ENCODE results near the gene CUL1.
A peak's percentile ranks its signal among the peaks of the same experiment; 100 is the strongest.

CUL1 gene

GRCh38 chr7:148821422-148821821 is 122.7 kb downstream of the CUL1 start:
- H3K9ac ChIP-seq (ENCODE audit: low read depth, low read length) = no peak overlapping the region
- H4K20me1 ChIP-seq (ENCODE audit: insufficient read depth, low read length) = peaks cover 8% of the 10 kb centered on the region; the same call in 1 of the 2 replicates
- peaks cover 44% of the 10 kb centered on the region for H3K79me2 ChIP-seq (ENCODE audit: insufficient read depth, low read length)
- H3K9me3 ChIP-seq (ENCODE audit: insufficient read depth, low read length, severe bottlenecking) = no peaks in the 10 kb centered on the region
- no peak for DNase-seq
- H3K27me3 ChIP-seq (ENCODE audit: insufficient read depth, low read length, poor library complexity) = no peaks in the 10 kb centered on the region
- ATAC-seq (ENCODE audit: insufficient read depth, low read depth) = peak; percentile 22; the same call in 1 of the 3 replicates
- H3K27ac ChIP-seq (ENCODE audit: low read length) = no peak overlapping the region
- no peak overlapping the region for H3K4me2 ChIP-seq (ENCODE audit: insufficient read depth, low read length)
- TF ChIP-seq EZH2 (IDR thresholded peaks at IDR 0.05; ENCODE audit: borderline replicate concordance, low read depth, low read length, severe bottlenecking) (no peak), CTCF (IDR thresholded peaks at IDR 0.05; ENCODE audit: borderline replicate concordance, extremely low read depth, low read length, poor library complexity, severe bottlenecking) (no peak)
- no peaks in the 10 kb centered on the region for H3K4me1 ChIP-seq (ENCODE audit: insufficient read depth, low read length)
- peaks cover 84% of the 10 kb centered on the region for H3K36me3 ChIP-seq (ENCODE audit: insufficient read depth, low read length)
- H3K4me3 ChIP-seq (ENCODE audit: low read depth in 1 of 2, low read length in 2 of 2) = no peak overlapping the region
- no peak overlapping the region for H2AFZ ChIP-seq (ENCODE audit: low read depth, low read length)

GRCh38 chr7:148824864-148825263 is 126.2 kb downstream of the CUL1 start:
- no peak for ATAC-seq (ENCODE audit: insufficient read depth, low read depth)
- peaks cover 84% of the 10 kb centered on the region for H3K36me3 ChIP-seq (ENCODE audit: insufficient read depth, low read length)
- H3K9me3 ChIP-seq (ENCODE audit: insufficient read depth, low read length, severe bottlenecking) = no peaks in the 10 kb centered on the region
- no peaks in the 10 kb centered on the region for H3K27me3 ChIP-seq (ENCODE audit: insufficient read depth, low read length, poor library complexity)
- no peak overlapping the region for H3K4me3 ChIP-seq (ENCODE audit: low read depth in 1 of 2, low read length in 2 of 2)
- no peak overlapping the region for H2AFZ ChIP-seq (ENCODE audit: low read depth, low read length)
- no peak for DNase-seq
- no peak overlapping the region for H3K27ac ChIP-seq (ENCODE audit: low read length)
- TF ChIP-seq EZH2 (IDR thresholded peaks at IDR 0.05; ENCODE audit: borderline replicate concordance, low read depth, low read length, severe bottlenecking) (no peak), CTCF (IDR thresholded peaks at IDR 0.05; ENCODE audit: borderline replicate concordance, extremely low read depth, low read length, poor library complexity, severe bottlenecking) (no peak)
- H3K4me1 ChIP-seq (ENCODE audit: insufficient read depth, low read length) = no peaks in the 10 kb centered on the region
- peaks cover 11% of the 10 kb centered on the region; the same call in 1 of the 2 replicates for H4K20me1 ChIP-seq (ENCODE audit: insufficient read depth, low read length)
- no peak overlapping the region for H3K9ac ChIP-seq (ENCODE audit: low read depth, low read length)
- no peak overlapping the region for H3K4me2 ChIP-seq (ENCODE audit: insufficient read depth, low read length)
- H3K79me2 ChIP-seq (ENCODE audit: insufficient read depth, low read length) = peaks cover 59% of the 10 kb centered on the region

GRCh38 chr7:148825338-148825737 is 126.6 kb downstream of the CUL1 start:
- no peaks in the 10 kb centered on the region for H3K9me3 ChIP-seq (ENCODE audit: insufficient read depth, low read length, severe bottlenecking)
- H4K20me1 ChIP-seq (ENCODE audit: insufficient read depth, low read length) = peaks cover 16% of the 10 kb centered on the region; the same call in 1 of the 2 replicates
- H2AFZ ChIP-seq (ENCODE audit: low read depth, low read length) = no peak overlapping the region
- H3K27me3 ChIP-seq (ENCODE audit: insufficient read depth, low read length, poor library complexity) = no peaks in the 10 kb centered on the region
- no peak overlapping the region for H3K4me2 ChIP-seq (ENCODE audit: insufficient read depth, low read length)
- no peak overlapping the region for H3K9ac ChIP-seq (ENCODE audit: low read depth, low read length)
- ATAC-seq (ENCODE audit: insufficient read depth, low read depth) = no peak
- H3K36me3 ChIP-seq (ENCODE audit: insufficient read depth, low read length) = peaks cover 84% of the 10 kb centered on the region
- H3K4me3 ChIP-seq (ENCODE audit: low read depth in 1 of 2, low read length in 2 of 2) = no peak overlapping the region
- no peak overlapping the region for H3K27ac ChIP-seq (ENCODE audit: low read length)
- TF ChIP-seq EZH2 (IDR thresholded peaks at IDR 0.05; ENCODE audit: borderline replicate concordance, low read depth, low read length, severe bottlenecking) = no peak
- TF ChIP-seq CTCF (IDR thresholded peaks at IDR 0.05; ENCODE audit: borderline replicate concordance, extremely low read depth, low read length, poor library complexity, severe bottlenecking) = no peak
- no peaks in the 10 kb centered on the region for H3K4me1 ChIP-seq (ENCODE audit: insufficient read depth, low read length)
- H3K79me2 ChIP-seq (ENCODE audit: insufficient read depth, low read length) = peaks cover 64% of the 10 kb centered on the region
- no peak for DNase-seq

GRCh38 chr7:148828965-148829364 is 130.3 kb downstream of the CUL1 start:
- Histone ChIP-seq H3K9ac (ENCODE audit: low read depth, low read length) (no peak overlapping the region), H3K4me1 (ENCODE audit: insufficient read depth, low read length) (no peaks in the 10 kb centered on the region), H3K27me3 (ENCODE audit: insufficient read depth, low read length, poor library complexity) (no peaks in the 10 kb centered on the region), H3K36me3 (ENCODE audit: insufficient read depth, low read length) (peaks cover 93% of the 10 kb centered on the region), H2AFZ (ENCODE audit: low read depth, low read length) (no peak overlapping the region), H4K20me1 (ENCODE audit: insufficient read depth, low read length) (peaks cover 28% of the 10 kb centered on the region; the same call in 1 of the 2 replicates), H3K9me3 (ENCODE audit: insufficient read depth, low read length, severe bottlenecking) (no peaks in the 10 kb centered on the region), H3K79me2 (ENCODE audit: insufficient read depth, low read length) (peaks cover 80% of the 10 kb centered on the region), H3K27ac (ENCODE audit: low read length) (no peak overlapping the region), H3K4me2 (ENCODE audit: insufficient read depth, low read length) (no peak overlapping the region), H3K4me3 (ENCODE audit: low read depth in 1 of 2, low read length in 2 of 2) (no peak overlapping the region)
- ATAC-seq (ENCODE audit: insufficient read depth, low read depth) (no peak), DNase-seq (no peak)
- TF ChIP-seq CTCF (IDR thresholded peaks at IDR 0.05; ENCODE audit: borderline replicate concordance, extremely low read depth, low read length, poor library complexity, severe bottlenecking) (no peak), EZH2 (IDR thresholded peaks at IDR 0.05; ENCODE audit: borderline replicate concordance, low read depth, low read length, severe bottlenecking) (no peak)

Data from DND-41 (cell line).